ENCODE measurements around the gene IRF6. TPM values are rescaled to one million over a fixed set of nuclear protein-coding genes. Genes with fewer than 3 reads are reported as not detected.

Gene IRF6
- total RNA-seq = 1 to 10 TPM in 2 of 4 donors, under 1 TPM in 2; 0.44 to 1.4 (median 1.0) TPM

- DNase-seq (ENCODE audit: low spot score) (peak; percentile 43), ATAC-seq (ENCODE audit: low FRiP score) (peak; percentile 66)
- no peak for TF ChIP-seq CTCF (IDR thresholded peaks at IDR 0.05)
Measured at GRCh38 chr1:209805875-209806760, at the start of gene IRF6. Gene IRF6, minus strand, starts transcription at chr1:209806142. Its CDS starts 4,729 bp downstream, at chr1:209801413.

- DNase-seq (ENCODE audit: low spot score) (no peak), ATAC-seq (ENCODE audit: low FRiP score) (no peak)
- no peak for TF ChIP-seq CTCF (IDR thresholded peaks at IDR 0.05)
Measured at GRCh38 chr1:209855623-209856022, 49.7 kb upstream of the IRF6 start.

- no peak for TF ChIP-seq CTCF (IDR thresholded peaks at IDR 0.05)
- DNase-seq (ENCODE audit: low spot score) (no peak), ATAC-seq (ENCODE audit: low FRiP score) (no peak)
Measured at GRCh38 chr1:209855006-209855405, 49.1 kb upstream of the IRF6 start.

- ATAC-seq (ENCODE audit: low FRiP score) (no peak), DNase-seq (ENCODE audit: low spot score) (no peak)
- TF ChIP-seq CTCF (IDR thresholded peaks at IDR 0.05) = no peak
Measured at GRCh38 chr1:209854196-209854595, 48.3 kb upstream of the IRF6 start.

- no peak for DNase-seq (ENCODE audit: low spot score)
- TF ChIP-seq CTCF (IDR thresholded peaks at IDR 0.05) = no peak
- no peak for ATAC-seq (ENCODE audit: low FRiP score)
Measured at GRCh38 chr1:209853676-209854075, 47.7 kb upstream of the IRF6 start.

- TF ChIP-seq CTCF (IDR thresholded peaks at IDR 0.05) = no peak
- DNase-seq (ENCODE audit: low spot score) (no peak), ATAC-seq (ENCODE audit: low FRiP score) (no peak)
Measured at GRCh38 chr1:209850342-209850979, 44.5 kb upstream of the IRF6 start.
